ENCODE measurements around the gene DMD.

GRCh38 chrX:31331928-31332327 lies 1879.4 kb downstream of the DMD start:
- TF ChIP-seq CTCF (IDR thresholded peaks at IDR 0.05) (no peak), POLR2A (IDR thresholded peaks at IDR 0.05) (no peak)
